Stimulated activated CD4-positive, alpha-beta T cell treated with anti-CD3 and anti-CD28 coated beads, TNF-alpha, amount 100 ng/mL, for 1 hour (primary cell): ENCODE data around the gene ANXA6.
A peak's percentile ranks its signal among the peaks of the same experiment; 100 is the strongest.

Source experiments
- DNase-seq, 3 donors: peaks; one replicate each; pipeline ENCODE4 v3.0.0-alpha.2; 2020; ENCODE audit warnings: low read depth in 3 of 3, low spot score in 1 of 3

ANXA6 gene

DNA sequence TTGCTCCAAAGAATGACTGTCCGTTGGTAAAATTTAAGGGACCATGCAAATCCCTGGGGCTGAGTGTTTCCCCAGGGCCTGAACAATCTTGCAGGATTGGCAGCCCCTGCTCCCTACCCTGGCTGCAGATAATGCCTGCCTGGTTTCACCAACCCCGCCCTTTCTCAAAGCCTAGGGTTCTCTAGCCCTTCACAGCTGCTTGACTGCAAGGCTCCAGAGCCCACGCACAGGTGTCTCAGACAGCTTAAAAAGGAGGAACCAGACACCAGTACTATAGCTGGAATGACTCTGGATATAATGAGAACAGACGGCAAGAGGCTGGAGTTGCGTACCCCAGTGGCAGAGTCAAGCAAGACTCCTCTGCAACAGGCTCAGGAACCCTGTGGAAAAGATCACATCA lies 51.5 kb downstream of the ANXA6 start:
- no peak for DNase-seq

DNA sequence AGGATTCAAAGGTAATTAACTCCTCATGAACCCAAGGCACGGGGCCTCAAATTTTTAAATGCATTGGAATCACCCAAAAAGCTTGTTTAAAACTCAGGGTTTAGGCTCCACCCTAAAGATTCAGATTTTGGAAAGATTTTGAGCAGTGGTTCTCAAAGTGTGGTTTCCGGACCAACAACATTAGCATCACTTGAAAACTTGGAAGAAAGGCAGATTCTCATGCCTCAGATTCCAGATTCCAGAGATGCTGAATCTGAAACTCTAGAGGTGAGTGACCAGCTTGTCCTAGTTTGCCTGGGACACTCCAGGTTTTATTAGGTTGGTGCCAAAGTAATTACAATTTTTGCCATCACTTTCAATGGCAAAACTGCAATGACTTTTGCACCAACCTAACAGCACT lies 52.0 kb downstream of the ANXA6 start:
- no peak for DNase-seq

- no peak for DNase-seq
Measured at GRCh38 chr5:151104795-151105194, 52.8 kb downstream of the ANXA6 start.

DNA sequence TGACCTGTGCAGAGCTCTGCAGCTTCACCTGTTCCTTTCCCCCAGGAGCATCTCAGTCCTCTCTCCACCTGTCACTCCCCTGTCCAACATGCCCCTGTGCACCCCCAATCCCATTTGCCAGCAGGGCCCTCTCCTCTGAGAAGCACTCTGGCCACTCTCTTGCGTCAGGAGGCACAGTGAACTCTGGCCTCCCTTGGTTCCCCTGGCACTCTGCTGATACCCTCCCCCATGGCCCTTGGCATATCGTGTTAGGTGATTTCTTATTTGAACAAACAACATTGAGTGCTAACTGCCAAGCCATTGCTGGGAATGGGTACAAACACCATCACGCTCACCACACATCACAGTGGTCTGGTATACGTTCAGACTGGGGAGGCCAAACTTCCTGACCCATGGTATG lies 55.8 kb downstream of the ANXA6 start:
- DNase-seq, result no peak

GRCh38 chr5:151101151-151101550 lies 56.4 kb downstream of the ANXA6 start:
- no peak for DNase-seq

- DNase-seq, result no peak
Measured at GRCh38 chr5:151100681-151101080, 56.9 kb downstream of the ANXA6 start.

DNA sequence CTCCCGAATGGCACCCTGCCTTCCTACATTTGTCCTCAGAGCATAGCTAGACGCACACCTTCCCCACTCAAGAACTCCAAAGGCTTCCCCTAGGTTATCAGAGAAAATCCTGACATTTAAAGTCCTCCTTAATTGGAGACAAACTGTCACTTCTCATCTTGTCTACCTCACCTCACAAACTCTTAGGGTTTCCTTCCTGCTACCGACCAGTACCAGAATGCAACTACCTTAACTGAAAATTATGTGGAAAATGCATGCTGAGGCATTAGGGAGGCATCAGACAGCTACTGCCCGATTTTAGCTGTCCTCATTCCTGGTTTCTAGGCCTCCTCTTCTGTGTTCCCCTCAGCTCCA lies 58.8 kb downstream of the ANXA6 start:
- DNase-seq, result no peak

DNA sequence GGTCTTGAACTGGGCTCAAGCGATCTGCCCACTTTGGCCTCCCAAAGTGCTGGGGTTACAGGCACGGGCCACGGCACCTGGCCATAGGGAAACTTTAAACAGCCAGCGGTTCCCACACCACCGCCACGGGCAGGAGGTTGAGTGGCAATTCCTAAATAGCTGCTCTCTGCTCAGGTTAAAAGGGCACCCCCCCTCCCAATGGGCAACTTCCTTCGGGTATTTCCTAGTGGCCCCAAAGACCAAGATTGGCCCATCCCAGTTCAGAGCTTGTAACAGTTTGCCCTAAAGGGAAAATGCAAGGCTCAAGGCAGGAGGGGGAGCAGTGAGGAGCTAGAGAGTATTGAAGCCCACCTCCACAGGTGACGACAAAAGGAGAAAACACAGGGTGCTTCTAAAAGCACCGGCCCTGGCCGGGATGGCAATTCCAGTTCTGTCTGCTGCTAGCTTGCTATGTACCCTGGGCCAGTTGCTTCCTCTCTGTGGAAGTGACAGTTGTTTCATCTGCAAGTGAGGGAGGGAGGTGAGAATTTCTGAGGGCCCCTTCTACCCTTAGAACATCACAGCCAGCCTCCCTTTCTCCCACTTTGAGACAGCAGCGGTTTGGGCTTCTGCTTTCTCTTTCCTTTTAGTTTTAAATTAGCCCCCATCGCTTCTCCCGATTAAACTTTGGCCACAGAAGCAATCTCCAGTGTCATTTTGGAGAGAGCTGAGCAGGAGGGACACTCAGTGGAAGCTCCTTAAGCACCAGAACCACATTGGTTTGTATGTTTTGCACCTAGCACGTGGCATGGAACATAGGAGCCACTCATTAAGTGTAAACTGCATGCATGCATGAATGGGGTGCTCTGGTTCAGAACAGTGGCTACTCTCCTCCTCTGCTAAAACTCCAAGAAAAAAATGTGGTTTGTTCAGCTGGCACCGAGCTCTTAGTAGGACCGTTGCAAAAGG lies 59.5 kb downstream of the ANXA6 start:
- DNase-seq, result no peak

DNA sequence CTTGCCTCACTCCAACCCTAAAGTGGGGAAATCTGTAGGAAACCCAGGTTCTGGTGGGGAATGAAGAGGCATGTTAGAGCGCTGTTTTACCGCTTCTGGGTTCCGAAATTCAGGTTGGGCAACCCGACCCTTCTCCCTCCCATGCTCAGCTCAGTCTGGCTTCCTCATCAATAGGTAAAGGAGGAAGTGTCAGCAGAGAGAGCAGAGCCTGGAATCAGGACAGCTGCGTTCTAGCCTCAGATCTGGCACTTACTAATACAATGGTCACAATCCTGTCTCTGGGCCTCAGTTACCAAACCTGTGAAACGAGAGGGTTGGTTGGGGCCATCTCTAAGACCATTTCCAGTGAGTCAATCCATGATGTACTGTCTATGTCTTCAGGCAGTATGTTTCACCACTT lies 60.5 kb downstream of the ANXA6 start:
- DNase-seq, result no peak

DNA sequence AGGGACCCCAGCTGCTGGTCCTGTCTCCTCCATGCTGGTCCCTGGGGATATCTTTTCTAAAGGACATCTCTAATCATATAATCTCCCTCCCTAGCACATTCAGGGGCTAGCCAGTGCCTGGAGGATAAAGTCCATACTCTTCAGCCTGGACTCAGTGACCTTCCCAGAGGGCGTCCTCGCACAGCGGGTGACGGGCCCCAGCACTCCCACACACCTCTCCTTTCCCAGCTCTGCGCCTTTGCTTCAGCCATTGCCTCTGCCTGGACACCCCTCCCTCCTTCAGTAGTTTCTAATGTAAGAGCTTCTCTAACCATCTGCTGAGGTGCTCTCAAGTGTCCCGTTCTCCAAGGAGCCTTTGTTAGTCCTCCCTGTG lies 61.6 kb downstream of the ANXA6 start:
- no peak for DNase-seq

GRCh38 chr5:151095341-151096000 lies 62.1 kb downstream of the ANXA6 start:
- no peak for DNase-seq

DNA sequence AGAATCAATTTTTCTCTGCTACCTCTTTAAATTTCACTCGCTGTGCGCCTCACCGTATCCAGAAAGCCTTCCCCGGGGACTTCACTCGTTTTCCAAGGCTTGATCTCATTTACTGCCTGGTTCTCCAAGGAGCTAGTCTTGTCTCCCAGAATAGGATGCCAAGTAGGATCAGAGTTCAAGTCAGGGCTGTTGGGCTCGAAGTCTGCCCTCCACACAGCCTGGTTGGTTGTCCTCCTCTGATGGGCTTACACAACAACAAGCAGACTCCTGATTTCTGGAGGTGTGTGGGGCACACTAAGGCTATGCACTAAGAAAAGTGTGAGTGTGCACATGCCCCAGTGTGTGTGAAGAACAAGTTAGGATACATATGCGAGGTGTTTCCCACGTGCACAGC lies 62.7 kb downstream of the ANXA6 start:
- no peak for DNase-seq

DNA sequence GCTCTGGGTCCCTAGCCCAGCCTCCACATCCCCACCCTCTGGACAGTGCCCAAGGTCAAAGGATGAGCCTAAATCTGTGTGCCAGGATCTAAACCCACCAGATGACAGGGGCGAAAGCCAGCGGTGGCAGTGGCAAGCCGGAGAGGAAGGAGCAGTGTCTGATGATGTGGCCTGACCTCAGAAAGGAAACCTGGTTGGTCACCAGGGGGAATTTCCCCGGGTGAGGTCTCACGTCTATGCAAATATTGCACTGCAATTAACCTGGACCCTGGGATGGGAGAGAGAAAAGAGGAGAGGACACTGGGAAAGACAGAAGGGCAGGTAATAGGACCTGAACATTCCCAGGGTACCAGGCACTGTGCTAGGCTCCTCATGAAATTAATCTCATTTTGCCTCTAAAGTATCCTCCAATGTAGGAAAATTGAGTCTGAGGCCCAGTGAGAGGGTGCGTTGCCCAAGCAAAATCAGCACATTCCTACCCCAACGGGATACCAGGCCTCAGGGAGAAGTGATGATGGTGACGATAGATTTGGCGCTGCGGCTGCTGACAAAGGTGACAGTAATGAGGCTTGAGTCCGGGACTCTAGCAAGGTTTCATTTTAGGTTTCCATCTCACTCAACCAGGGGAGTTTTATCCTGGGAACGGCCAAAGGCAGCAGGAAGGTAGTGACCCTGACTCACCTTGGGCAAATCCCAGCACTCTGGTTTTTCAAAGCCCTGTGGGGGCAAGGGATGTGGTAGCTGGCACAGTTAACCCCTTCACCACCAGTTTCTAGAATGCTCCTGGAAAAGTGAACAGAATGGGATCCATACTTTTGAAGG lies 63.3 kb downstream of the ANXA6 start:
- DNase-seq, result peak in 1 of 3 donors; percentile 18

DNA sequence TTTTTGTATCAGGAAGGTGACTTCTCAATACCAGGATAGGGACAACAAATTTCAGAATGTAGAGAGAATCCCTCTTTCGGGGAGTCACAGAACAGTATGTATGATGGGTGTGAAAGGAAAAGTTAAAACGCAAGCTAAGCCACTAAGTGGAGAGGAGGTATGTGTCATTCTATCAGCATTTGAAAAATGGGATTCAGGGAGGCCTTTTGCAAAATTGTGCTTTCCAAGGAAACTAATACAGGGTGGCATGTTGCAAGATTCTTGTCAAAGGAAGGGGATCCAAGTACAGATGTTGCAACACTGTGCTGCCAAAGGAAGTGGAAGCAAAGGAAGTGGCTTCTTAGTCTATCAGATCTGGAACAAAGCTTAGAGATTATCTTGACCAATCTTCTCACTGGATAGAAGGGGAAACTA lies 64.1 kb downstream of the ANXA6 start:
- DNase-seq, result no peak

DNA sequence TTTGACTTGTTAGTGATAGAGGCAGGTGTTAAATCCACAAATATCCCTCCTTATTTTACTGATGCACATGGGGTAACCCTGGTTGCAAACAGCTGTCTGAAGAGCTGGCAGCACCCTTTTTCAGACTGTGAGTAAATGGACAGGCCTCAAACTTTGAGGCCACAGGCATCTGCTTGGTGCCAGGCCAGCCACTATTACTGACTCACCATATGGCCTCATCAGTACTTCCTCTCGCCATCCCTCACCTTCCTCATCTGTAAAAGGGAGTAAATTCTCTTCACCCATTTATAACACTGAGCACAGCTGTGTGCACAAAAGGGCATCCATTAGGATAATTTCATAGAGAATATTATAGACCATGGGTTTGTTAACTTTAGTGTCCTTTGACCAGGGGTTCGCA lies 64.8 kb downstream of the ANXA6 start:
- no peak for DNase-seq

DNA sequence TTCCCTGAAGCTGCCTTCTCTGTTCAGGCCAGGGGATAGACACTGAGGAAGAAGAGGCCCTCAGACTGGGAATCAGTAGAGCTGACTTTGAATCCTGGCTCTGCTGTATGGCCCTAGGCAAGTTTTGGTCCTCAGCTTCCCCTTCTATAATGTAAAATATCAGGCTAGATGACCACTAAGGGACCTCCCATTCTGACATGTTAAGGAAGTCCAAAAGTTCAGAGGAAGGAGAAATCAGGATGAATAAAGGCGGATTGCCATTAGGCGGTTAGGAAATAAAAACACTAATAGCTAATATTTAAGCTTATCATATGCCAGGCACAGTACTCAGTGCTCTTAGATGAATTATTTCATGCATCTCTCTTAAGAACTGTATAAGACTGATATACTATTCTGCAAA lies 67.9 kb downstream of the ANXA6 start:
- DNase-seq, result no peak

DNA sequence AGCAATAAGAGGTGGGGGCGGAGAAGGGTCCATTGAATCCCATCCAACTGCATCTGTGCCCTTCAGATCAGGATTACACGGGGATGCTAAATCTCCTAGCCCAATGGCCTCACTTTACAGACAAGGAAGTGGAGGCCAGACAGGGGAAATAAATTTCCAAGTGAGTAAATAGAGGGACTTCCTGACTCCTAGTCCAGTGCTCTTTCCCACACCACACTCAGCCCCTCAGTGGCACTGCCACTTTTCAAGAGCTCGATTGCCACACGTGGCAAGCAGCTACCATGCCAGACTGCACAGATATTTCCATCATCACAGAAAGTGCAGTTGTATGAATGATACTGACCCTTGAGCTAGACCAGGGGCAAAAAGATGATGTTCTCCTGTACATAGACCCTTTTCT lies 68.6 kb downstream of the ANXA6 start:
- DNase-seq, result no peak

- no peak for DNase-seq
Measured at GRCh38 chr5:151087486-151087885, 70.1 kb downstream of the ANXA6 start.

GRCh38 chr5:151086905-151087360 lies 70.6 kb downstream of the ANXA6 start:
- peak; percentile 38 to 55 (median 54) for DNase-seq

- no peak for DNase-seq
Measured at GRCh38 chr5:151086192-151086869, 71.2 kb downstream of the ANXA6 start.

GRCh38 chr5:151085517-151086041 lies 72.0 kb downstream of the ANXA6 start:
- DNase-seq, result no peak
